Tibial nerve (tissue), 4 donors: ENCODE measurements around the gene DCX. TPM values are rescaled to one million over a fixed set of nuclear protein-coding genes. Genes with fewer than 3 reads are reported as not detected.

Experiments used
- DNase-seq, 2 donors: peaks; one replicate each; pipeline ENCODE4 v3.0.0-alpha.2; 2019; ENCODE audit warnings: low spot score in 2 of 2
- H3K27ac ChIP-seq, 4 donors: fragments of 200-600 bp; sonication (generic) in 3 of 4; one replicate each; pipeline ENCODE4 v1.5.1; 2017 to 2019; ENCODE audit warnings: mild to moderate bottlenecking in 1 of 4
- H3K27me3 ChIP-seq, 2 donors: fragments of 200-600 bp; sonication (generic) in 1 of 2; one replicate each; pipeline versions ENCODE4 v1.5.1 to v1.6.0; 2017 to 2019
- H3K36me3 ChIP-seq, 3 donors: fragments of 200-600 bp; sonication (generic); one replicate each; pipeline ENCODE4 v1.5.1; 2018 to 2019
- H3K4me1 ChIP-seq, 4 donors: fragments of 200-600 bp; sonication (generic) in 3 of 4; one replicate each; pipeline ENCODE4 v1.5.1; 2017 to 2019
- H3K4me3 ChIP-seq, 4 donors: fragments of 200-600 bp; sonication (generic) in 3 of 4; one replicate each; pipeline ENCODE4 v1.5.1; 2017 to 2019; ENCODE audit warnings: mild to moderate bottlenecking in 1 of 4, moderate library complexity in 1 of 4
- H3K9me3 ChIP-seq, 4 donors: fragments of 200-600 bp; sonication (generic) in 3 of 4; one replicate each; pipeline ENCODE4 v1.5.1; 2017 to 2019
- CTCF ChIP-seq, 5 experiments: fragments of 200-600 bp in 3 of 5; fragments of 450-650 bp in 2 of 5; sonication (generic) in 3 of 5; IDR thresholded peaks; one replicate each; pipeline ENCODE4 v1.5.1; 2016 to 2019; ENCODE audit warnings: antibody characterized with exemption in 5 of 5, mild to moderate bottlenecking in 3 of 5, moderate library complexity in 2 of 5
- EP300 ChIP-seq, 2 donors: sonication (generic); formaldehyde crosslinking; IDR thresholded peaks; one replicate each; pipeline ENCODE4 v1.6.1; 2017; ENCODE audit warnings: antibody characterized with exemption in 2 of 2, mild to moderate bottlenecking in 1 of 2
- POLR2A ChIP-seq, 2 donors: fragments of 450-650 bp; IDR thresholded peaks; one replicate each; pipeline ENCODE4 v1.6.1; 2017; ENCODE audit warnings: antibody characterized with exemption in 2 of 2, mild to moderate bottlenecking in 2 of 2, moderate library complexity in 2 of 2
- WGBS, 2 donors: methylation state at CpG; one replicate each; pipeline ENCODE4 v1.1.5; 2018; 5-methylcytosine and 5-hydroxymethylcytosine counted together
- total RNA-seq, 4 donors: library from RNA; depleted of rRNA; stranded (reverse); fragments of >200 nt; gene quantifications; one replicate each; pipeline ENCODE4 v1.1.0, GENCODE V29; 2016

DCX gene
- under 1 TPM in 1 of 4 donors, not detected in 3; 0.22 TPM for total RNA-seq

- TF ChIP-seq CTCF (IDR thresholded peaks at IDR 0.05) (no peak), EP300 (IDR thresholded peaks at IDR 0.05) (no peak), POLR2A (IDR thresholded peaks at IDR 0.05) (no peak)
- Histone ChIP-seq H3K27ac (no peak within 1 kb of the TSS), H3K4me3 (no peak within 1 kb of the TSS), H3K36me3 (no peaks in the 10 kb centered on the region), H3K9me3 (no peaks in the 10 kb centered on the region), H3K27me3 (peaks cover 0 to 34% of the 10 kb centered on the region in 2 donors), H3K4me1 (no peaks in the 10 kb centered on the region)
- WGBS, 2 donors, result 2 to 16% methylated on average over 3 of the region's 3 CpGs
- DNase-seq, result no peak
These were observed at the start of gene DCX for GRCh38 chrX:111411983-111412382. DCX (minus strand) TSS chrX:111412192; CDS start chrX:111410398, 1,794 bp downstream.

GRCh38 chrX:111460607-111461006, 48.6 kb upstream of the DCX start:
- no peaks in the 10 kb centered on the region for H3K36me3 ChIP-seq
- no peak overlapping the region for H3K27ac ChIP-seq
- TF ChIP-seq CTCF (IDR thresholded peaks at IDR 0.05), result no peak
- no peak for TF ChIP-seq POLR2A (IDR thresholded peaks at IDR 0.05)
- no peak for TF ChIP-seq EP300 (IDR thresholded peaks at IDR 0.05)
- H3K4me3 ChIP-seq, result no peak overlapping the region
- H3K9me3 ChIP-seq, result no peaks in the 10 kb centered on the region
- H3K27me3 ChIP-seq, result peaks cover 0 to under 1% of the 10 kb centered on the region in 2 donors
- H3K4me1 ChIP-seq, result no peaks in the 10 kb centered on the region
- DNase-seq, result no peak

GRCh38 chrX:111447298-111447697, 35.3 kb upstream of the DCX start:
- Histone ChIP-seq H3K4me1 (no peaks in the 10 kb centered on the region), H3K9me3 (no peaks in the 10 kb centered on the region), H3K27ac (no peak overlapping the region), H3K36me3 (no peaks in the 10 kb centered on the region), H3K4me3 (no peak overlapping the region), H3K27me3 (peaks cover 0 to 8% of the 10 kb centered on the region in 2 donors)
- no peak for DNase-seq
- WGBS, 2 donors, result 29 to 35% methylated on average over 3 of the region's 3 CpGs
- TF ChIP-seq POLR2A (IDR thresholded peaks at IDR 0.05), result no peak
- peak in 1 of 5 experiments; percentile 24 for TF ChIP-seq CTCF (IDR thresholded peaks at IDR 0.05)

- Histone ChIP-seq H3K27me3 (peaks cover 0 to 14% of the 10 kb centered on the region in 2 donors), H3K9me3 (no peaks in the 10 kb centered on the region), H3K4me3 (no peak overlapping the region), H3K36me3 (no peaks in the 10 kb centered on the region), H3K27ac (no peak overlapping the region), H3K4me1 (no peaks in the 10 kb centered on the region)
- DNase-seq, result peak in 1 of 2 donors; percentile 5
- 19 to 27% methylated on average over 3 of the region's 3 CpGs for WGBS, 2 donors
- TF ChIP-seq POLR2A (IDR thresholded peaks at IDR 0.05), result no peak
- TF ChIP-seq EP300 (IDR thresholded peaks at IDR 0.05), result no peak
- TF ChIP-seq CTCF (IDR thresholded peaks at IDR 0.05), result peak; percentile 26 to 62 (median 48)
These were observed 33.5 kb upstream of the DCX start for GRCh38 chrX:111445485-111445884.

- no peaks in the 10 kb centered on the region for H3K36me3 ChIP-seq
- H3K27me3 ChIP-seq, result peaks cover 0 to 16% of the 10 kb centered on the region in 2 donors
- H3K4me1 ChIP-seq, result no peaks in the 10 kb centered on the region
- no peak overlapping the region for H3K27ac ChIP-seq
- no peak for DNase-seq
- WGBS, 2 donors, result 19 to 30% methylated on average over 6 of the region's 6 CpGs
- H3K9me3 ChIP-seq, result no peaks in the 10 kb centered on the region
- TF ChIP-seq EP300 (IDR thresholded peaks at IDR 0.05), result no peak
- no peak for TF ChIP-seq POLR2A (IDR thresholded peaks at IDR 0.05)
- TF ChIP-seq CTCF (IDR thresholded peaks at IDR 0.05), result no peak
- no peak overlapping the region for H3K4me3 ChIP-seq
These were observed 32.9 kb upstream of the DCX start for GRCh38 chrX:111444881-111445280.
